8988T (cell line): ENCODE measurements around the gene MCTP2.

Experiments used
- DNase-seq: peaks from one replicate; pipeline ENCODE4 v3.0.0; 2011

The MCTP2 gene

DNA sequence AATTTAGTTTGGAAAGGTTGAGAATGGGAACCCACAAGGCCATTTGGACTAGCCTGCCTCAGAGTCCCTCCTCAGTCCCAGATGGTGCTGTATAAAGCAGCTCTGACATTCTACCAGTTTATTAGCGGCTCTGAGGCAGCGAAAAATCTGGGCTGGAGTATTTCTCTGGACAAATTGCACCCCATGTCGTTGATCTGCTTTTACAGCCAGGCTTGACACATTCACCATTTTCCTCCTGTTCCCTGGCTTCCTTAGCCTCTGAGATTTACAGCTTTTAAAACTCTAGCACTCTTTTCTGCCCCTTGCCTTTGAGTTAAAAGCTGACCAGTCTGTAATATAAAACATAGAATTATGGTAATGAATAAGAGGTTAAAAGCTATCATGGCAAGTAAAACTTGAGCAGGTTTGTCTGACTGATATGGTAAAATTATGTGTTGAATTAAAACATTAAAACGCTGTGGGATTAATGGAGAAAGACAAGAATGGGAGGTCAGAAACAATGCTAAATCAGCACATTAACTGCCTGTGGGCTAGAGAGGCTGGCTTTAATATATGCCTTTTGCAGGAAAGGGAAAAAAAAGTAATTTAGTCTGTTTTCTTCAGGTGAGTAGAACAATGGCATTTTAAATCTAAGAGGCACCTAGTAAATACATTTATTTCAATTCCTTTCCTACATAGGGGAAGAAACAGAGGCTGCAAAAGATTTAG lies 131.2 kb downstream of the MCTP2 start:
- no peak for DNase-seq

DNA sequence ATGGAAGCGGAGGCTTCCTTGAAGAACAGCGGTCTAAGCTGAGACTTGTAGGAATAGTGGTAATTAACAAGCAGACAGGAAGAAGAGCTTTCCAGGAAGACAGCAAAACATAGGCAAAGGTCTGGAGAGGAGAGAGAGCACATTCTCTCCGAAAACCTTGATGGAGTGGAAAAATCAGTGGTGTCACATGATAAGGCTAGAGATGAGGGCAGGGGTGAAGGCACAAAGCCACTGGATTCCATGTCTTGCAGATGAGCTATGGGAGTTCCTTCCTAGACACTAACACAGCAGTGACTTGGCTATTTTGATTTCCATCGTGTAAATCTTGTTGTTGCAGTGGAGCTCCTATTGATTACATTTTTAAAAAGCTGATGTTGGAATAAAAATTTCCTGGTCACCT lies 132.0 kb downstream of the MCTP2 start:
- DNase-seq, result no peak

DNA sequence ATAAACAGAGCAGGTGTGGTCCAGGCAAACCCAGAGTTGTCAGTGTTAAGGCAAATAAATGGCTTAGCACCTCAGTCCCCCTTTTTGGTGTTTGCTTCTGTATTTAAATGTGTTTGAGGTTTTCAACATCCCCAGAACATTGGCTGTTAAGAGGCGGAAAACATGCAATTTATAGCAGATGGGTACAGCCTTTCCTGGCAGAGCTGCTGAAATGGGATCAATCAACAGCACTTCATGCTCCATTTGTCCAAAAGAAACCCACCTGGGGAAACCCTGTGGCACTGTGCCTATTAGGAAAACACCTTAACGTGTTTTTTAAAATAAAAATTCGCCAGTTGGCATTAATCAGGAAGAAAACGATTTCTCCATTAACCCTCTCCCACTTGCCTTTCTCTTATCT lies 135.4 kb downstream of the MCTP2 start:
- no peak for DNase-seq

DNA sequence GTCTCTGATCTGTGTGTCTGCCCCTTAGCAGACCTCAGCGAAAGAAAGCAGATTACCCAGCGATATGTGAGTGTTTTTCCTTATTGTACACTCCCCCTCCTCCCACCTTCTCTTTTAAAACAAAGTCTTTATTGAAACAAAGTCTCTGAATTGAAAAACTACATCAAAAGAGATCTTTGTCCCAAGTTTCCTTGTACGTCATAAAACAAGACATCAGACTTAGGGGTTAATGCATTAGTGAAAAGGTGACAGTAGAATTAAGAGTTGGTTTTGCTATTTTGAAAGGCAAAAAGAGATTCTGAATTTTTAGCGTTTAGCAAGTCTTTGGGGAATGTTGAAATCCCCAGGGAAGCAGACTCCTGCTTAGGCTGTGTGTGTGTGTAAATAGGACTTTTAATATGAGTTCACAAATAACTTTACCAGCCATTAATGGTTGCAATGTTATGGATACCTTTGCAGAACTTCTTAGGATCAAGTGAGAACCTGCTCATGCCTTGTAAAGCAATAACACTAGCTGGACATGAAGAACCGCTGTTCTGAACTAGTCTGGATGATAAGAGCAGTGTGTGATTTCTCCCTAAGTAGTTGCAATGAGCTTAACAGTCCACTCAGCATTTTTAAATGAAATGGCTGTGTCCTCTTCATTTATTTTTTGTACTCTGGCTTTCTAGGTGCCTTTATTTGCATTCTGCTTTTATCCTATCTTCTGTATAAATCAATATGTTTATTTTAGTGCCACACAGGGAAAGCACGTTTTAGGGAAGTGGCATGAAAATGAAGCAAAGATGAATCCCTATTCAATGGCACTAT lies 136.6 kb downstream of the MCTP2 start:
- DNase-seq, result no peak

DNA sequence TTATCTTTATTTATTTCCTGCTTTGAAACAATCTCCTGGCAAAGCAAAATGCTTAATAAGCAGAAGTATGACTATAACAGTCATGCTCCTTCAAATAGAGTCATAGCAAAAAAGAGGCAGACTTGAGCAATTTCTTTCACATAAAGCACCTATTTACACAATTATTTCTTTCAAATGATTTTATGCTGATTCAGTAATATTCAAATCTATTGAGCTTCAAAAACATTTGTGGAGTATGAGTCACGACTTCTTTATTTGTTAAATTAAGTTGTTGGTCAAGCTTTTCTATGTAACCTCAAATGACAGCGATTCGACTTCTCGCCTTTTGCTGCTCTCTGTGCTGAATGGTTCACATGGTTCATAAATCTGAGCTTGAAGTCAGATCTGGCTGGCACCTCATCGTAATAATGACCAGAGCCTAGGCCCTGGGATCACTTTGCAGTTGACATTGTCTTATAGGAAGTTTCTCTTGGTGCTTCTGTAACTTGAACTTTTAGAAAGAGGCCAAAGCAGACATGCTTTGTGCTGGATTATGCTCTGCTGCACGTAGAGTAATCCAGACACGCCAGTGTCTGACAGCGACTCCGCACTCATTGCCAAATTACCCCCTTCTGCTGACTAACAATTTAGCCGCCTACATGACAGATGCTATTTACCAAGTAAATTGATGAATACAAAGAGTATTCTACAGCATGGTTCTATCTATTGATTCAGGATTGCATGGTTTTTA lies 139.0 kb downstream of the MCTP2 start:
- DNase-seq, result no peak

DNA sequence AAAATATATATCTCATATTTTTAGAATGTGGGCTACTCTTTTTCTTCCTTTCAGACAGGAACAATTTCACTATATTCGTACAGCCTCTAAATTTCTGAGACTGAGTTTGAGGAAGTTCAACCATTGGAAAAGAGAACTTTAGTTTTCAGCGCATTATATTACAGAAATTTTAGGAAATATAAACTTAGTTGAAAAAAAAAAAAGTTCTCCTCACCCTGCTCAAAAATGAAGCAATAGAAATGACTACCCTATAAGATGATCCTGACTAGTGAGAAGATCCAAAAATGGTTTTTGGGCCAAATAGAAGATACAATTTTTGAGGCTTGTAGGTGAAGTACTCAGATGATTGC lies 139.6 kb downstream of the MCTP2 start:
- no peak for DNase-seq

DNA sequence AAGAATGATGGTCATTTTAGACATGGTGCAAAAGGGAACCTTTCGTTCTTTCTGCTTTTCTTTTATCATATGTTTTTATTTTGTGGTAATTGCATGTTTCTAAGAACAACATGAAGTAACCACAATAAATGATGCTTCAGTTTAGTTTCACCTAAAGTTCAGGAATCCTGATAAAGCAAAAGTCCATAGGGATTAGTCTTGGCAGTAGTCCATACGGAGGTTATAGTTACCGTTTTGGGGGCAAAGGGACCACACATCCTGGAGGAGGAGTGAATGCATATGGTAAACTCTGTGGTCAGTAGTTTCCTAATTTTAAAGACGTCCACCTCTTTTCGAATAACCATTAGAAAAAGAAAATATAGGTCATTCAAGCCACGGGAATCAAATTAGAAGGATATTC lies 141.5 kb downstream of the MCTP2 start:
- no peak for DNase-seq

DNA sequence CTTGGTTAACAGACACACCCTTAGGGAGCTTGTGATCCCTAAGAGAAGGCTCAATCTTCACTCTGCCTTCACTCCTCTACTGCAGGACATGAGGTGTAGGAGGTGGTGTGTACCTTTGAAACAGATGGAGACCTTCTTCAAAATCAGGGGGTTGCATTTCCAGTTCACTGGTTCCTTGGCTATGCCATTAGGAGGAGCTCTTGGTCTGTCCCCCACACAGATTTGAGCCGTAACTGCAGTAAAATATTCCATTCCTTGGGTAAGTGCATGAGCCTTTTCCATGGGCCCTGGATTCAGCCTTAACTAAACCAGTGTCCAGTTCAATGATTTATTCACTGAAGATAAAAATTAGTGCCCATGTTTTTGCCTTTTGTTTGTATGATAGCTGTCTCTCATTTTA lies 144.6 kb downstream of the MCTP2 start:
- DNase-seq, result no peak

DNA sequence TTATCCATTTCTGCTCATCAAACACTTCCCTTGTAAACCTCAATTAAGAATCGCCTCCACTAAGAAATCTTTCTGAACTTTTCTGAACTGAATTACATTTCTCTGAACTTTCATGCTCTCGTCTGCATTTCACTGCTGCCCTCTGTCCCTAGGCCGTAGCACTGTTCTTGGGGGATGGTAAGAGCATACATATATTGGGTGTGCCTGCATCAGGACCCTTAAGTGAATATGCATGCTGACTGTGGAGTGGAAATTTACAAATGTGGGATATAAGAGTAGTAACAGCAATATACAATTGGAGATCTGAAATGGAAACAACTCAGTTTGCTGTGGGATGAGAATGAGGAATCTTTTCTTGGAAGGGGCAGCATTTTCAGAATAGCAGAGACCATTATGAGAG lies 148.6 kb downstream of the MCTP2 start:
- DNase-seq, result no peak

DNA sequence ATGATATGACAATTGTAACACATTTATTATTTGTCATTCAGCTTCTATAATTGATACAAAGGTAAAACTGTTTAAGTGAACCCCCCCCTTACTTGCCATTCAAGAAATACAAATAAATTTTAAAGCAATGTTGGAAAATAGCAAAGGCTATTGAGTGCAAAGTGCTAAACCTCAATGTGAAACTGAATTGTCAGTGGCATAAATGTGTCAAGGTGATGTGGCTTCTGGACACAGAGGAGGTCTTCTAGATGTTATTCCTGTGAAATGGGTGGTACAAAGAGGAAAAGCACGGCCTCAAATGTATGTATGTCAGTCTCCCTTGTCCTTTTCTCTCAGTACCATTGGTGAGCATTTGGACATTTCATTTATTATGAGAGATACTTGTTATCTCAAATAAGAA lies 149.4 kb downstream of the MCTP2 start:
- DNase-seq, result no peak

DNA sequence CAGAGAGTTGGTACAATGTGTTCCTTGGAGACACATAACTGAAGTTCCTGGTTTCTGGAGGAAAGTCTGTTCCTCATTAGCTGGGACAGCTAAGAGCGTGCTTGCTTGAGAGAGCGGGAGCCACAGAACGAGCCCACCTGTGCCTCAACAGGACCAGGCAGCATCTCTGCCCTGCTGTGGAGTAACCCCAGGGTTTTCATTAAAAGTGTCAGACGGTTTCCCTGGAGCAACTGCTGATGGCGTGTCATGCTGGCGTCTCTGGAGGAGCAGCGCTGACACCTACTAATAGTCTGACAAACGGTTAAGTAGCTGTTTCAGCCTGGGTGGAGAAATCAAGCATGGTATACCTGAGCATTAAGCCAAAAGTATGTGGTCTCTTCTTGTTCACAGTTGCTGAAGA lies 150.0 kb downstream of the MCTP2 start:
- no peak for DNase-seq

DNA sequence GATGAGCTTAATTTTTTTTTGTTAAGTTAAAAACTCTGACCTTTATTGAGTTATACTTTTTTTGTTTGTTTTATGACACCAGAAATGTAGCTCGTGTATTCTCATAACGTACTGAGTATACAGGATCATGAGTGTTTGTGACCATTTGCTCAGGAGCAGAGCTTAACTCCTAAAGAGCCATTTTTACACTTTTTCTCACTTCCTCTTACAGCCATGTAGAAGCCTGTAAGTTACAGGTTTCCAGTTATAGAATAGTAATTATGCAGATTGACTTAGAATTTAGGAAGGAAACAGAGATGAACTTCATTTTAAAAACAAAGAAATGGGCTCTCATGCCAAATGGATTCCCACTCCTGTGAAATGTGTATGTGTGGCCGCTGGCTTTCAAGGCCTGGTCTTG lies 151.7 kb downstream of the MCTP2 start:
- no peak for DNase-seq

DNA sequence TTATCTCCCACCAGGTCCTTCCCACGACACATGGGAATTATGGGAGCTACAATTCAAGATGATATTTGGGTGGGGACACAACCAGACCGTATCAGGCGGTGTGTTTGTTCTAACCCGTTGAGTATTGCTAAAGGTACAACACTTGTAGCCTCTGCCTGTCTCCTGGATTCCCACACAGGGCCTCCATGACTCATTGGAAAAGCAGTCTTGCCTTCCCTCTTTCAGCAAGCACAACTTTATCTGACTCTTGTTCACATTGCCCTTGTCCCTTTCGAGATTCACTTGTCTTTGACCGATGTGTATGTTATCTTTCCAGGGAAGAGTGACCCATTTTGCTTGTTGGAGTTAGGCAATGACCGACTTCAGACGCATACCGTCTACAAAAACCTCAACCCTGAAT lies 152.3 kb downstream of the MCTP2 start:
- no peak for DNase-seq

DNA sequence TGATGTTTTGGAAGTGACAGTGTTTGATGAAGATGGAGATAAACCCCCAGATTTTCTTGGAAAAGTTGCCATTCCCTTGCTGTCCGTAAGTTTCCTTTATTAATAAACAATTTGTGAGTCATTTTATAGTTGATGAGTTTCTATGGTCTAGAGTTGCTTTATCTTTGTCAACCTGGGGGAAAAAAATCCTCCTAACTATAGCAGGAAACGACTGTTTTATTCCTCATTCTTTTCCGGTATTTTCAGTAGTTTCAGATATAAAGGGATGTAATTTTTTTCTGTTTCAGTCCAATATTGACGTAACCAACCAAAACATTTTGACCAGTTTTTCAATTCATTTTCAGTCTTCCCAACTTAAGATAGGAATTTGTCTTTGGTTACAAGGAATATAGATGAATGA lies 154.1 kb downstream of the MCTP2 start:
- DNase-seq, result no peak

DNA sequence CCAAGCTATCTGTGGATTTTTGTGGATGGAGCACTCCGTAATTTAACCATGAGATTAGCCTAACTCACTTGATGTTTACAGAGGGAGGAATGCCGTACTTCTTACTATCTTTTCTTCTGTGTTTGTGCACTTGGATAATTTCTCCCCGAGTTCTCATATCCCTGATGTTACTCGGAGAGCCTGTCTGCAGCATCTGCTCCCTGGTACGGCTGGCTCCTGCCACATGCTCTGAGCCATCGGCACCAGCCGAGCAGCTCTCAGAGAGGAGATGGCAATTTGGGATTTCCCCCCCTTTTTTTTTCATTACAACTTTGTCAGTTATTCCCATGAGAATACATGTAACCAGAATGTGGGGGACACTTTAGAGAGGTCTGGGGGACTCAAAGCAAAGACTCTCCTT lies 155.0 kb downstream of the MCTP2 start:
- DNase-seq, result no peak

DNA sequence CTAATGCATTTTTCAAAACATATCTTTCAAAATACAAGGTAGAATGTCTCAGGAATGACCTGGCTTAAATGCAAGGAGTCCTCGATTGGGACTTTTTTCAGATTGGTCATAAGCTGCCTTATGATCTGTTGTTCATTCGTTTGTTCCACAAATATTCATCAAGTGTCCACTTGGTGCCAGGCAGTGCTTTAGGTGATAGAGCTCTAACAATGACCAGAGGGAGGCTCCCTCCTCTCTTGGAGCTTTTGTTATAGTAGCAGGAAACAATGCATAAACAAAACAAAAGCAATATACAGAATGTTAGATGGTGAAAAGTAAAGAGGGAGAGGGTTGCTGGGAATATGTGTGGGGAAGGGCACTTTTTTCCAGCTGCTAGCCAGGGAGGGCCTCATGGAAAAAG lies 156.1 kb downstream of the MCTP2 start:
- no peak for DNase-seq

DNA sequence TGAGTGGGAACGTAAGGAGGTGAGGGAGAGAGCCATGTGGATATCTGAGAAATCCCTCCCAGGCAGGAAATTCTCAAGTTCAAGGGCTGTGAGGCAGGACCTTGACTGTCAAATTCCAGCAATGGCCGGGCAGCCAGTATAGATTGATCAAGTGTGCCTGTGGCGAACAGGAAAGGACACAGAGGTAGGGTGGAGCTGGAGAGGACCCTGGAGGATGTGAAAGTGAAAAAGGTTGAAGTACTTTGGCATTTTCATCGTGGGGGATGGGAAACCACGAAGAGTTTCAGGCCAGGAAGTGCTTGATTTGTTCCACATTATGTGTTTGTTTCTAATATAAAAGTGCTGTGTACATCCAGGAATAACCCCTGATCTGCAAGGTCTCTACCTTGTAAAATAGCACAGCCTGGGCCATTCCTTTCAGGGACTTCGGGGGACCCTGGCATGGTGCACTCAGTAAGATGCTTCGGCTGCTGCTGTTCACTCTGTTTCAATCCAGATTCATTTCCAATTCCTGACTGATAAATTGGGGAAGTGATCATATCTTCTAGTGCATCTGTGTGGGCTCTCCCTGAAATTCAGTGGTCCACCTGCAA lies 156.6 kb downstream of the MCTP2 start:
- DNase-seq, result no peak

DNA sequence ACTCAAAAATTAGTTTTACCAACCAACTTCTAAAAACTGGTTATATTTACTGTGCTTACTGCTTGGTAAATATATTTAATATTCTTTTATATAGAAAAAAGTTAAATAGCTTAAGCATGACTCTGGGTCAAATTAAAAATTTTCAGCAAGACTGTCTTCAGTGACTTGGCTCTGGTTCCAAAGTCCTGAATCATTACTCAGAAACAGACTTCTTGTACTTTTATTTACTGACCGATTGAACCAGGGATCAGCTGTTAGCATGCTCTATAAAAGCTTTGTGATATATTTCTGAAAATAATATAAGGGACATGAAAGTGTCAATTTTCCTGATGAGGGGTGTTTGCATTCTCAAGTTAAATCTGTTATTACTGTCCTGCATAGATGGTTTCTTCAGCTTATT lies 164.3 kb downstream of the MCTP2 start:
- DNase-seq, result no peak

DNA sequence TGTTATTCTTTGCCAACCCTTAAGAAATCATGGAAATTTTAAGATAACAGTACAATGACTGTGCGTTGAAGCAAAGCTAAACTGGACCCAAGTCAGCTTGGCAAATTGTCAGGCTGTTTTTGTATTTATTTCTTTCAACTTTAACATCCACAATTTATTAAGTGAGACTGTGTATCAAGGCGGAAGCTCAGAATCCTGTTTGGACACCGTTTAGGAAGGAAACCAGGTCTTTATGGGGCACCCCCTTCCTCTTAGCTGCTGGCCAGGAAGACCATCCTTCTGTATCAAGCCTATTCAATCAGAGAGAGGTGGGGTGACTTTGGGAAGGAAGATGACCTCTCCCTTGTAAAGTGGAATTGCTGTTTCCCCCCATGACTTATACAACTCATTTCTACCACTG lies 166.0 kb downstream of the MCTP2 start:
- no peak for DNase-seq

DNA sequence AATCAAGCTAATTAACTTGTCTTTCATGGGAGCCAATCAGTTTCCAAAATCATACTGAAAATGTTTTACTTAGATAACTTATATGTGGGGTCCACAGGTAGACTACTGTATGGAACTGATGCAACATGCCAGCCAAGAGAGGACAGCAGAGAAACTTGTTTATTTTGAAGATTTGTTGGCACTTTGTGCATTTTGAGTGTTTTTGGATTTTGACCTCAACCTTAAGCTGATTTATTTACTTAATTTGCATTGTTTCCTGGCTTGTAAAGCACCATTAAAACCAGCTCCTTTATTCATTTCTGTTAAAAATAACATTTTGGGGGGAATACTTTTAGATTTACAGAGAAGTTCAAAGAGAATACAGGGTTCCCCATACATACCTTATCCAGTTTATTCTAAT lies 166.6 kb downstream of the MCTP2 start:
- no peak for DNase-seq

DNA sequence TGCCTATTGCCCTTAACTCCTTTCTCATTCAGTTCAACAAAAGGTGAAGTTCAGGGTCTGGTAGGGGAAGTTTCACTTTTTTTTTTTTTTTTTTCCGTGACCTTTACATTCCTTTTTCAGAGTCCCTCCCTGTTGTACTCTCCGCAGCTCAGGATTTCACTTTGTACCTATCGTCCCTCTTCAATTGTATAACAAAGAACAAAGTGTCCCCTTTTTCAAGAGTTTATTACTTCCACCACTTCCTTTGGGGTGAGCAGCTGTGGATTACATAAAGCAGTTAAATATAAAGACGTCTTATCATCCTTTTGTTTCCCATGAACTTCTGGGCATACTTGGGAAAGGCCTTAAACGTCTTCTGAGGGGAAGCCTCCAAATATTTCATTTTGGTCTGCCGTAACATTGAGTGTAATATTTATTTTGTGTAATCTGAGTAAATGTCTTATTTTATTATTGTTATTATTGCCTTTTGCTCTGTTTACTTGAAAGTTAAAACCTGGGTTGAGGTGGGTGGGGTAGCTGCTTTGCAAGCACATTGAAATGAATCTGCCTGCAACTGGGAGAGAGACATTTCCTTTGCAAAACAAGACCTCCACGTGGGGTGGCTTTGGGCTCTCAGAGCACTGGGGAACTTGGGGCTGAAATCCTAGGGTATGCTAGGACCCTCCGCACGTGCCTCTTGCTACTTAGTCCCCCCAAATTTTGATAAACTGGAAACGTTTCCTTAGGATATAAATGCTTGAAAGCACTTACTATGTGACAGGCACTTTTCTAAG lies 169.4 kb downstream of the MCTP2 start:
- no peak for DNase-seq

DNA sequence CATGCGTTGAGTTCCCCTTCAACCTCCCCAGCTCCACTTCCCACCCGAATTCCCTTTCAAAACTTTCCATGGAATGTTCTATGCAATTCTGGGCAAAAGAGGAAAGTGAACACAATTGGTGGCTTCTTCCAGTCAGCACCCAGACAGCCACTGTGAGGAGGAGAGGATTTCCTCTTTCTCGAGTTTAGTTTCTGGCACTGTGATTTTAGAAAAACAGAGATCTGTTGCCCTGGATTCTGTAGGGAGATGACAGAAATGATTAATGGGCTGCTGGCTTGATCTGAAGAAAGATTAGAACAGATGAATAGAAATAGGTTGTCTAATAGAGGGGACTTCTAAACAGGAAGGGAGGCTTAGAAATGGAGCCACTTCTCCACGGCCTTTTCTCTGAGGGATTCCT lies 172.0 kb downstream of the MCTP2 start:
- no peak for DNase-seq

DNA sequence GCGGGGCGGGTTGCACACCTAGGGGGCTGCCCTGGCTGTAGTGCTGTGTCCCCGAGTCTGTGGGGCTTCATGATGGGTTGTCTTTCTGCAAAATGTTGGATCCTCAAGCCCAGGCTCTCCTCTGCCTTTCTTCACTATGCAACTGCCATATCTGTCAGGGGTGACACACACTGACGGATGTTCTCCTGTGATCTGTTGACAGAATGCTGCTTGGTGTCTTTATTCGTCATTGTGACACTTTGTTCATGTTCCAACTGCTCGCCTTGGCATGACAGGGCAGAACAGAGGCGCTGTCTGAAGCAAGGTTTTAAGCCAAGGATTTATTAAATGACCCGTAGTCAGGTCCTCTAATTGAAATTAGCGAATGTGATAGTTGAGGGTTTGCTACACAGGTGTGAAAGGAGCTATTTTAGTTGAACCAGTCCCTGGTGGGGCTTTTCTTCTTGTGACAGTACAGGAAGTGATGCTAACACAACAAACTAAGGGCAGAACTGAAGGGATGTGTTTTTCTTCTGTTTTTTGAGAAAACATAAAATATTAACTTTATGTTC lies 173.4 kb downstream of the MCTP2 start:
- no peak for DNase-seq
